ENCODE results near the gene STRA6. TPM values are rescaled to one million over a fixed set of nuclear protein-coding genes. Genes with fewer than 3 reads are reported as not detected.

Gene STRA6
- total RNA-seq, 2 experiments from 2014 or later, result not detected

DNA sequence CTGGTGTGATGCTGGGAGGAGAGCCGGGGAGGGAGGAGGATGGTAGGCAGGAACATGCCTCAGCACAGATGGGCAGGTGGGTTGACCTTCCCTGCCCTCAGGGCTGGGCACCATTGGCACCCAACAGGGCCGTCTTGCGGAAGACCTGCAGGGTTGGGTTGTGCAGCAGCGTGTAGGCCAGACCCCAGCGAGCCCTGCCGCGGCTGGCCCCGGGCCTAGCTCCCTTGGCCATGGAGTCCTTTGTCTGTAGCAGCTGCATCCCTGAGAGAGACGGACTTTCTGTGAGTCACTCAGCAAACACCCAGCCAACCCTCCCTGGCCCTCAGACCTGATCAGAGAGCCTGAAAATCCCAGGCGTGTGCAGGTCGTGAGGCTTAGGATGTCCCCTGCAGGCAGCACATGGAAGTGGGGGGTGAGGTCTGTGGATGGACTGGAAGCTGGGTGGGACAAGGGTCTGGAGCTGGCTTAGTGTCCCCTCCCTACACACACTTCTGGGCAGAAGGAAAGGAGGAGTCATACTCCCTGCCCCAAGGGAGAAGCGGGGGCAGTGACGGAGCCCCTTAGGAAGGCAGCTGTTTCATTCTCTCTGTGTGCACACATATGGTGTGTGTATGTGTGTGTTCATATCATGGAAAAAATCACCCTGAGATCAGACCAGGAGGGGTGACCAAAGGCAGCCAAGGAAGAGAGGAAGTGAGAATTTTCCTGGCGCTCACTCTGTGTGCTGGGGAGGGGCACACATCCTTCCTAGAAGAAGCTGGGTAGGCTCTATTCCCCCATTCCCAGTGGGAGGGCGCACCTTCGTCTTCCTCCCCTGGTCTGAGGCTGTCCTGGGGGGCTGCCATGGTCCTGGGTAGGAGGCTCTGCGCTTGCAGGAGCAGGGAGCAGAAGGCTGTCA, 22.4 kb downstream of the STRA6 start:
- CTCF ChIA-PET (ENCODE audit: unreplicated experiment), result no interaction called here
- Histone ChIP-seq H3K9me3 (ENCODE audit: low read length) (no peaks in the 10 kb centered on the region), H3K27ac (ENCODE audit: low read depth, low read length, poor library complexity, severe bottlenecking) (no peak overlapping the region), H3K4me3 (ENCODE audit: low read depth, low read length, poor library complexity, severe bottlenecking) (no peak overlapping the region), H4K20me1 (ENCODE audit: insufficient read depth, low read length) (no peaks in the 10 kb centered on the region), H3K36me3 (ENCODE audit: insufficient read depth, low read length) (no peaks in the 10 kb centered on the region), H3K4me2 (ENCODE audit: low read length) (no peak overlapping the region), H3K79me2 (ENCODE audit: insufficient read depth, low read depth, low read length) (no peaks in the 10 kb centered on the region), H3K9me2 (ENCODE audit: insufficient read depth, low read length) (no peaks in the 10 kb centered on the region), H3K4me1 (ENCODE audit: insufficient read depth, low read length, poor library complexity, severe bottlenecking) (no peaks in the 10 kb centered on the region), H2AFZ (ENCODE audit: low read length) (no peak overlapping the region)
- POLR2A ChIA-PET, result no interaction called here
- TF ChIP-seq EZH2phosphoT487 (IDR thresholded peaks at IDR 0.05; ENCODE audit: borderline replicate concordance, low read depth, low read length) (no peak), CTCF (conservative IDR thresholded peaks at IDR 0.05; ENCODE audit: low read length) (no peak)
- no peak for DNase-seq (ENCODE audit: low spot score)
- intact Hi-C loops (cut with micrococcal nuclease; ENCODE audit: unreplicated experiment), result no loop called here
- no TSS peak for BruUV-seq (replicated peaks)

DNA sequence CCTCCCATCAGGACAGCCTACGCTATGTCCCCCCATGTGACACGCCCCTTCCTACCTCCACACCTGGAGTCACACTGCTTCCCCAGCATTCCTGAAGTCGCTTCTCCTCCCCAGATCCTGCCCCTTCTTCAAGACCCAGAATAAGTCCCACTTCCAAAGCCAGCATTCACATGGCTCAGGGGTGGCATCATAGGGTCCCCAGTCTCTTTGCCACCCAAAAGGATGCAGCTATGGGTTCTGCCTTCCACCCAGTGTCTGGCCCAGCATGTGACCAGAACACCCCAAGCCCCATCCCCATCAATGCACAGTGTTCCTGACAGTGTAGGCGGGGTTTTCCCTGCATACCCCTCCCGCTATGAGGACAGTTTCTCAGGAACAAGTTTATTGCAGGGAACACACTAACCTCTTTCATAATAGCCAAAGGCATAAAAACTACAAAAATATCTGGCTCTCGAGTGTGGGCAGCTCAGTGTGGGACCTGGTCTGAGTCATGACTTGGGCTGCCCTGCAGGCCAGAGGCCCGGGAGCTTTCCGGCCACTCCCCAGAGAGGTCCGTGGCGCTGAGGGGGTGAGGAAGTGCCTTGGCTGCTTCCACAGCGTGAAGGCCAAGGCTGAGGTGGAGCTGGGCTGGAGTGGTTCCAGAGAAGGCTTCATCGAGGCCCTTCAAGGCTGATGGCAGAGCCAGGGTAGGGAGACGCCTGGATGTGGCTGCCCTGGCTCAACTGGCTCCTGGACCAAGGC, 23.3 kb downstream of the STRA6 start:
- POLR2A ChIA-PET, result no interaction called here

More for the DNA sequence above, 23.3 kb downstream of the STRA6 start:
- Histone ChIP-seq H4K20me1 (ENCODE audit: insufficient read depth, low read length) (no peaks in the 10 kb centered on the region), H2AFZ (ENCODE audit: low read length) (no peak overlapping the region), H3K4me3 (ENCODE audit: low read depth, low read length, poor library complexity, severe bottlenecking) (no peak overlapping the region), H3K36me3 (ENCODE audit: insufficient read depth, low read length) (no peaks in the 10 kb centered on the region), H3K9me2 (ENCODE audit: insufficient read depth, low read length) (no peaks in the 10 kb centered on the region), H3K9me3 (ENCODE audit: low read length) (no peaks in the 10 kb centered on the region), H3K4me1 (ENCODE audit: insufficient read depth, low read length, poor library complexity, severe bottlenecking) (no peaks in the 10 kb centered on the region), H3K79me2 (ENCODE audit: insufficient read depth, low read depth, low read length) (no peaks in the 10 kb centered on the region), H3K4me2 (ENCODE audit: low read length) (no peak overlapping the region), H3K27ac (ENCODE audit: low read depth, low read length, poor library complexity, severe bottlenecking) (no peak overlapping the region)
- CTCF ChIA-PET (ENCODE audit: unreplicated experiment), result interaction anchor here (0.7 kb wide), 1 partner anchor 291 kb away, joined by 3 read pairs; no protein-coding TSS in a partner anchor
- no TSS peak for BruUV-seq (replicated peaks)
- no peak for DNase-seq (ENCODE audit: low spot score)
- no peak for TF ChIP-seq EZH2phosphoT487 (IDR thresholded peaks at IDR 0.05; ENCODE audit: borderline replicate concordance, low read depth, low read length)
- TF ChIP-seq CTCF (conservative IDR thresholded peaks at IDR 0.05; ENCODE audit: low read length), result no peak
- intact Hi-C loops (cut with micrococcal nuclease; ENCODE audit: unreplicated experiment), result no loop called here

Measured in OCI-LY7 (cell line).